Measurements from ENCODE around the gene UBAP1. TPM values are rescaled to one million over a fixed set of nuclear protein-coding genes. Genes with fewer than 3 reads are reported as not detected.

UBAP1 gene
- total and polyA plus RNA-seq, 4 donors: 25.6 to 53.9 (median 42.8) TPM

- H3K9me3 ChIP-seq (ENCODE audit: control insufficient read depth in 4 of 4, insufficient read depth in 3 of 4, low read length in 3 of 4): no peaks in the 10 kb centered on the region
- no peak overlapping the region for H3K4me3 ChIP-seq
- H3K9ac ChIP-seq (ENCODE audit: insufficient read depth in 1 of 2, low read length in 2 of 2): no peak overlapping the region
- ATAC-seq (ENCODE audit: insufficient read depth, low FRiP score) (no peak), DNase-seq (no peak)
- peaks cover 0 to 11% (median 6%) of the 10 kb centered on the region in 5 donors for H3K4me1 ChIP-seq (ENCODE audit: control insufficient read depth in 5 of 5, insufficient read depth in 5 of 5, low read length in 5 of 5)
- no peaks in the 10 kb centered on the region for H3K36me3 ChIP-seq (ENCODE audit: control insufficient read depth in 4 of 4, insufficient read depth in 4 of 4, low read length in 4 of 4)
- no peak for TF ChIP-seq CTCF (IDR thresholded peaks at IDR 0.05; ENCODE audit: control extremely low read depth, extremely low read depth)
- H3K27ac ChIP-seq (ENCODE audit: low read depth in 1 of 2, low read length in 1 of 2): no peak overlapping the region
- H3K27me3 ChIP-seq (ENCODE audit: control insufficient read depth in 3 of 3, insufficient read depth in 3 of 3, low read length in 2 of 3): no peaks in the 10 kb centered on the region
- WGBS, 2 donors: 88 to 89% methylated on average over 6 of the region's 6 CpGs
These were observed 9.7 kb upstream of the UBAP1 start for GRCh38 chr9:34169125-34169524.

DNA sequence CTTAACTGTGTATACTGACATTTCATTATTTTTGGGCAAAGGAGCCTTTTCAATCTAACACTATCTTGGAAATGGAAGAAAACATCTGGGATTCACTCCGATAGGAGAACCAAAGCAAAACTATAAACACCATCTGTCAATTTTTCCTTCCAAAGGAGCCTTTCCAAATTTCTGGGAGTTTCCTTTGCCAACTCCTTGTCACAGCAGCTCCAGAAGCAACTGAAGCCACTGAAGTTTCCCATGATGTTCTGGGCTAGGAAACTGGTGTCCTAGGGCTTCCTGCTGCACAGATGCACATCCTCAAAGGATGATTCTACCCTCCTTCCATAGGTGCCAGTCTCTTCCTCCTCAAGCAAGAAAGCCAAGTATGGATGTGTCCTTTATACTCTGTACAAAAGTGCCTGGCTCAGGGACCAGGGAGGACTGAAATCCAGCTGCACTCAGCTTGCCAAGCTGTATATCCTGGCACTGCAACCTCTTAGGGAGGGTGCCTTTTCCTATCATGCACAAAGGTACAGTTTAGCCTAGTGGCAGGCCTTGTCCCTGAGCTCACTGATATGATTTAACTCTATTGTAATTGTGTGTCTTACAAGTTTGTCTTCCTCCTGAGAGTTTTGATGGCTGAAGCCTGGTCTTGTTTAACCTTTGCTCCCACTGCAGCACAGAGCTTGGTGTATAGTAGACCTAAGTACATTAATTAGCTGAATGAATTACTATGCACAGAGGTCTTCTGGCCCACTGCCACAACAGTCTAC lies 8.4 kb upstream of the UBAP1 start:
- Histone ChIP-seq H3K27me3 (ENCODE audit: control insufficient read depth in 3 of 3, insufficient read depth in 3 of 3, low read length in 2 of 3) (no peaks in the 10 kb centered on the region), H3K9me3 (ENCODE audit: control insufficient read depth in 4 of 4, insufficient read depth in 3 of 4, low read length in 3 of 4) (no peaks in the 10 kb centered on the region), H3K4me1 (ENCODE audit: control insufficient read depth in 5 of 5, insufficient read depth in 5 of 5, low read length in 5 of 5) (peaks cover 0 to 11% (median 6%) of the 10 kb centered on the region in 5 donors), H3K9ac (ENCODE audit: insufficient read depth in 1 of 2, low read length in 2 of 2) (no peak overlapping the region), H3K36me3 (ENCODE audit: control insufficient read depth in 4 of 4, insufficient read depth in 4 of 4, low read length in 4 of 4) (no peaks in the 10 kb centered on the region), H3K27ac (ENCODE audit: low read depth in 1 of 2, low read length in 1 of 2) (no peak overlapping the region), H3K4me3 (no peak overlapping the region)
- 65 to 85% methylated on average over 1 of the region's 1 CpG for WGBS, 2 donors
- no peak for ATAC-seq (ENCODE audit: insufficient read depth, low FRiP score)
- DNase-seq: peak; percentile 24 to 80 (median 78)
- no peak for TF ChIP-seq CTCF (IDR thresholded peaks at IDR 0.05; ENCODE audit: control extremely low read depth, extremely low read depth)

DNA sequence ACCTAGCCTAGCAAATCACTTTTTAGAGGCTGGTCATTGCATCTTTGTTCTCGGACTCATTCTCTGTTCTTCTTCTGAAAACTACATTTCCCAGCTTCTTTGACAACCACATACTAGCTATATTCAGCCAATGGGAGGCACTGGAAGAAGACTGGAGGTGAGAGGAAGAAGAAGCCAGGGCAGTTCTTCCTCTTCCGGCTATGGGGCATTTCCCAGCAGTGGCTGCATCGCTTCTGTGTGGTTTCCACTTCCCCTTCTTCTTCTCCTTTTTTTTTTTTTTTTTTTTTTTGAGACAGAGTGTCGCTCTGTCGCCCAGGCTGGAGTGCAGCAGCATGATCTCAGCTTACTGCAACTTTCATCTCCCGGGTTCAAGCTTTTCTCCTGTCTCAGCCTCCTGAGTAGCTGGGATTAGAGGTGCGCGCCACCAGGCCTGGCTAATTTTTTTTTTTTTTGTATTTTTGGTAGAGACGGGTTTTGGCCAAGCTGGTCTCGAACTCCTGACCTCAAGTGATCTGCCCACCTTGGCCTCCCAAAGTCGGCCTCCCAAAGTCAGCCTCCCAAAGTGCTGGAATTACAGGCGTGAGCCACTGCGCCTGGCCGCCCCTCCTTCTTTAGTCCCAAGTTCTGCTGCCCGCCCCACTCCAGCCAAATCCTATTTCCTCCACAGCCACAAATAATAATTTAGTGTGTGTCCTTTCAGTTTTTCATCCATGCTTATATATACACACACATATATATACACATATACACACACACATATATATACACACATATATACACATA lies 6.9 kb upstream of the UBAP1 start:
- no peak for TF ChIP-seq CTCF (IDR thresholded peaks at IDR 0.05; ENCODE audit: control extremely low read depth, extremely low read depth)
- Histone ChIP-seq H3K27me3 (ENCODE audit: control insufficient read depth in 3 of 3, insufficient read depth in 3 of 3, low read length in 2 of 3) (no peaks in the 10 kb centered on the region), H3K4me3 (no peak overlapping the region), H3K9me3 (ENCODE audit: control insufficient read depth in 4 of 4, insufficient read depth in 3 of 4, low read length in 3 of 4) (no peaks in the 10 kb centered on the region), H3K4me1 (ENCODE audit: control insufficient read depth in 5 of 5, insufficient read depth in 5 of 5, low read length in 5 of 5) (peaks cover 0 to 11% (median 6%) of the 10 kb centered on the region in 5 donors), H3K27ac (ENCODE audit: low read depth in 1 of 2, low read length in 1 of 2) (no peak overlapping the region), H3K36me3 (ENCODE audit: control insufficient read depth in 4 of 4, insufficient read depth in 4 of 4, low read length in 4 of 4) (no peaks in the 10 kb centered on the region), H3K9ac (ENCODE audit: insufficient read depth in 1 of 2, low read length in 2 of 2) (no peak overlapping the region)
- 68 to 85% methylated on average over 15 of the region's 15 CpGs for WGBS, 2 donors
- ATAC-seq (ENCODE audit: insufficient read depth, low FRiP score) (peak; percentile 72), DNase-seq (no peak)

Measured in lung (tissue), 12 donors.